HG03354 (cell line): ENCODE measurements around the gene PTH2R.
A peak's percentile ranks its signal among the peaks of the same experiment; 100 is the strongest.
"Not testable (repeated sequence)": the region's sequence is repeated elsewhere in the genome, so short reads cannot be mapped to it uniquely, and the experiment has no call there.

ENCODE experiments used
- ATAC-seq: cut with Tn5 transposase; IDR thresholded peaks from one replicate; pipeline ENCODE4 v1.9.1; 2021; ENCODE audit warnings: mild to moderate bottlenecking; ENCODE audit not compliant: unreplicated experiment, poor library complexity, severe bottlenecking

PTH2R gene

GRCh38 chr2:208406474-208407451, at the start of gene PTH2R:
PTH2R (plus strand) TSS chr2:208406792; CDS start chr2:208407044, 252 bp downstream.
- ATAC-seq, result no peak

GRCh38 chr2:208356846-208357574, 49.6 kb upstream of the PTH2R start:
- no peak for ATAC-seq

GRCh38 chr2:208358758-208359631, 47.6 kb upstream of the PTH2R start:
- no peak for ATAC-seq

- no peak for ATAC-seq
Observed at GRCh38 chr2:208359632-208359986, 47.0 kb upstream of the PTH2R start.

GRCh38 chr2:208360259-208361076, 46.1 kb upstream of the PTH2R start:
- no peak for ATAC-seq

GRCh38 chr2:208361077-208361441, 45.5 kb upstream of the PTH2R start:
- no peak for ATAC-seq

GRCh38 chr2:208363485-208363884, 43.1 kb upstream of the PTH2R start:
- peak; percentile 76 for ATAC-seq

- ATAC-seq, result peak; percentile 70
Observed at GRCh38 chr2:208366215-208367127, 40.1 kb upstream of the PTH2R start.

GRCh38 chr2:208369091-208369490, 37.5 kb upstream of the PTH2R start:
- ATAC-seq, result no peak

GRCh38 chr2:208370881-208371633, 35.5 kb upstream of the PTH2R start:
- no peak for ATAC-seq

GRCh38 chr2:208371634-208371935, 35.0 kb upstream of the PTH2R start:
- no peak for ATAC-seq

- peak; percentile 72 for ATAC-seq
Observed at GRCh38 chr2:208373460-208374089, 33.0 kb upstream of the PTH2R start.

- ATAC-seq, result no peak
Observed at GRCh38 chr2:208375491-208376068, 31.0 kb upstream of the PTH2R start.

GRCh38 chr2:208377344-208377860, 29.2 kb upstream of the PTH2R start:
- not testable (repeated sequence) for ATAC-seq

- no peak for ATAC-seq
Observed at GRCh38 chr2:208379192-208379591, 27.4 kb upstream of the PTH2R start.

GRCh38 chr2:208384637-208385036, 22.0 kb upstream of the PTH2R start:
- ATAC-seq, result no peak

- no peak for ATAC-seq
Observed at GRCh38 chr2:208386541-208386940, 20.1 kb upstream of the PTH2R start.
